HepG2 (cell line): ENCODE data around the gene GNPDA1.

Experiments used
- FOXK2 ChIP-seq: fragments of 450-650 bp; IDR thresholded peaks from 2 replicates; pipeline ENCODE4 v1.6.1; 2016
- JUNB ChIP-seq: sonication (generic); formaldehyde crosslinking; IDR thresholded peaks from 2 replicates; pipeline ENCODE4 v1.8.0; 2022; ENCODE audit warnings: missing genetic modification reagents, mild to moderate bottlenecking, borderline replicate concordance
- KAT7 ChIP-seq: IDR thresholded peaks from 2 replicates; pipeline ENCODE4 v1.6.1; 2018; ENCODE audit warnings: borderline replicate concordance, missing compliant biosample characterization
- MEIS1 ChIP-seq: sonication (generic); formaldehyde crosslinking; IDR thresholded peaks from 2 replicates; pipeline ENCODE4 v1.9.0; 2021; ENCODE audit warnings: mild to moderate bottlenecking, missing genetic modification reagents, moderate library complexity, borderline replicate concordance
- POLR2AphosphoS5 ChIP-seq: IDR thresholded peaks from 2 replicates; pipeline ENCODE4 v1.6.1; 2012; ENCODE audit warnings: low read depth, low read length
- SRF ChIP-seq: IDR thresholded peaks from 2 replicates; pipeline ENCODE4 v1.6.1; 2011; ENCODE audit warnings: mild to moderate bottlenecking, low read depth, low read length, moderate library complexity
- ZNF232 ChIP-seq: sonication (generic); formaldehyde crosslinking; IDR thresholded peaks from 2 replicates; pipeline ENCODE4 v1.4.0; 2020; ENCODE audit warnings: missing genetic modification reagents, borderline replicate concordance
- TF ChIP-seq, protein P1 (sequence below): sonication (generic); formaldehyde crosslinking; IDR thresholded peaks from 2 replicates; pipeline ENCODE4 v1.9.0; 2022; ENCODE audit warnings: missing genetic modification reagents, mild to moderate bottlenecking, borderline replicate concordance
- TF ChIP-seq, protein P2 (sequence below): sonication (generic); formaldehyde crosslinking; IDR thresholded peaks from 2 replicates; pipeline ENCODE4 v1.5.0; 2020; ENCODE audit warnings: mild to moderate bottlenecking, missing genetic modification reagents, moderate library complexity
- TF ChIP-seq, protein P3 (sequence below): IDR thresholded peaks from 2 replicates; pipeline ENCODE4 v1.6.1; 2012; ENCODE audit warnings: inconsistent platforms
- TF ChIP-seq, protein P4 (sequence below), 2 experiments: IDR thresholded peaks; 2 replicates each; pipeline ENCODE4 v1.6.1; 2011 to 2012; ENCODE audit warnings: low read length in 2 of 2, borderline replicate concordance in 1 of 2, low read depth in 1 of 2, mild to moderate bottlenecking in 1 of 2, moderate library complexity in 1 of 2
- TF ChIP-seq, protein P5 (sequence below): sonication (generic); formaldehyde crosslinking; IDR thresholded peaks from 2 replicates; pipeline ENCODE4 v1.5.0; 2020; ENCODE audit warnings: missing genetic modification reagents

DNA sequence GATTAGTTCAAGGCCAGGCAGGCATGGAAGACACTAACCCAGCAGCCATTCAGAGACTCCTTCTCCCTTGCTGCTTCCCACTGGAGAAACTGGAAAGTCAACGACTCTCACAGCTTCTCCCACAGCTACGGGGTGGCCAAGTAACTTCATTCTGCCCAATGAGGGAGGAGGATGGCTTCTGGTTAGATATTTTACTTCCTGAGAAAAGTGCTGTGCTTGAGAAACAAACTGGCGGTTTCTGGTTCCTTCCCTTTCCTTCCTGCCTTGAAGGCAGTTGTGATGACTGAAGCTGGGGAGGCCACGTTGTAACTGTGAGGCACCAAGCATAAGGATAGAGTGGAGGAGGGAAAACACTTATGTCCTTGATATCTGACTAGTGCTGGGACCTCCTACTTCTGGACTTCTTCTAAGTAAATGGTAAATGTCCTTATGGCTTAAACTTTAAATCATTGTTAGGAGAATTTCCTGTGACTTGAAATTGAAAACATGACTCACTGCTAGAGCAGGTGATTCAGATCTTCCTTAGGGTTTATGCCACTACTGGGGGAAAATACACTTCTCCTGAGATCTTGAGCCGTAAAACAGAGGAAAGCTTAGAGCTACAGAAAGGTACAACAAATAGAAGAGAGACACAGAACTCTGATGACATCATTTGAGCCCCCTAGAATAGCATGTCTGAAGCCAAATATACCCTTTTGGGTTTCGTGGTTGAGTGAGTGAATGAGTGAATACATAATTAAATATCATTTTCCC is 3.1 kb upstream of the GNPDA1 start:
- TF ChIP-seq JUNB (CRISPR knock-in tag) (no peak), ZNF232 (CRISPR knock-in tag) (no peak), KAT7 (CRISPR knock-in tag) (no peak), MEIS1 (CRISPR knock-in tag) (no peak), SRF (no peak), POLR2AphosphoS5 (no peak), FOXK2 (no peak)
- TF ChIP-seq, protein P1, sequence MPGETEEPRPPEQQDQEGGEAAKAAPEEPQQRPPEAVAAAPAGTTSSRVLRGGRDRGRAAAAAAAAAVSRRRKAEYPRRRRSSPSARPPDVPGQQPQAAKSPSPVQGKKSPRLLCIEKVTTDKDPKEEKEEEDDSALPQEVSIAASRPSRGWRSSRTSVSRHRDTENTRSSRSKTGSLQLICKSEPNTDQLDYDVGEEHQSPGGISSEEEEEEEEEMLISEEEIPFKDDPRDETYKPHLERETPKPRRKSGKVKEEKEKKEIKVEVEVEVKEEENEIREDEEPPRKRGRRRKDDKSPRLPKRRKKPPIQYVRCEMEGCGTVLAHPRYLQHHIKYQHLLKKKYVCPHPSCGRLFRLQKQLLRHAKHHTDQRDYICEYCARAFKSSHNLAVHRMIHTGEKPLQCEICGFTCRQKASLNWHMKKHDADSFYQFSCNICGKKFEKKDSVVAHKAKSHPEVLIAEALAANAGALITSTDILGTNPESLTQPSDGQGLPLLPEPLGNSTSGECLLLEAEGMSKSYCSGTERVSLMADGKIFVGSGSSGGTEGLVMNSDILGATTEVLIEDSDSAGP (CRISPR knock-in tag): no peak
- TF ChIP-seq, protein P2, sequence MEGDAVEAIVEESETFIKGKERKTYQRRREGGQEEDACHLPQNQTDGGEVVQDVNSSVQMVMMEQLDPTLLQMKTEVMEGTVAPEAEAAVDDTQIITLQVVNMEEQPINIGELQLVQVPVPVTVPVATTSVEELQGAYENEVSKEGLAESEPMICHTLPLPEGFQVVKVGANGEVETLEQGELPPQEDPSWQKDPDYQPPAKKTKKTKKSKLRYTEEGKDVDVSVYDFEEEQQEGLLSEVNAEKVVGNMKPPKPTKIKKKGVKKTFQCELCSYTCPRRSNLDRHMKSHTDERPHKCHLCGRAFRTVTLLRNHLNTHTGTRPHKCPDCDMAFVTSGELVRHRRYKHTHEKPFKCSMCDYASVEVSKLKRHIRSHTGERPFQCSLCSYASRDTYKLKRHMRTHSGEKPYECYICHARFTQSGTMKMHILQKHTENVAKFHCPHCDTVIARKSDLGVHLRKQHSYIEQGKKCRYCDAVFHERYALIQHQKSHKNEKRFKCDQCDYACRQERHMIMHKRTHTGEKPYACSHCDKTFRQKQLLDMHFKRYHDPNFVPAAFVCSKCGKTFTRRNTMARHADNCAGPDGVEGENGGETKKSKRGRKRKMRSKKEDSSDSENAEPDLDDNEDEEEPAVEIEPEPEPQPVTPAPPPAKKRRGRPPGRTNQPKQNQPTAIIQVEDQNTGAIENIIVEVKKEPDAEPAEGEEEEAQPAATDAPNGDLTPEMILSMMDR (CRISPR knock-in tag): no peak
- TF ChIP-seq, protein P3, sequence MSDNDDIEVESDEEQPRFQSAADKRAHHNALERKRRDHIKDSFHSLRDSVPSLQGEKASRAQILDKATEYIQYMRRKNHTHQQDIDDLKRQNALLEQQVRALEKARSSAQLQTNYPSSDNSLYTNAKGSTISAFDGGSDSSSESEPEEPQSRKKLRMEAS: no peak
- TF ChIP-seq, protein P4, sequence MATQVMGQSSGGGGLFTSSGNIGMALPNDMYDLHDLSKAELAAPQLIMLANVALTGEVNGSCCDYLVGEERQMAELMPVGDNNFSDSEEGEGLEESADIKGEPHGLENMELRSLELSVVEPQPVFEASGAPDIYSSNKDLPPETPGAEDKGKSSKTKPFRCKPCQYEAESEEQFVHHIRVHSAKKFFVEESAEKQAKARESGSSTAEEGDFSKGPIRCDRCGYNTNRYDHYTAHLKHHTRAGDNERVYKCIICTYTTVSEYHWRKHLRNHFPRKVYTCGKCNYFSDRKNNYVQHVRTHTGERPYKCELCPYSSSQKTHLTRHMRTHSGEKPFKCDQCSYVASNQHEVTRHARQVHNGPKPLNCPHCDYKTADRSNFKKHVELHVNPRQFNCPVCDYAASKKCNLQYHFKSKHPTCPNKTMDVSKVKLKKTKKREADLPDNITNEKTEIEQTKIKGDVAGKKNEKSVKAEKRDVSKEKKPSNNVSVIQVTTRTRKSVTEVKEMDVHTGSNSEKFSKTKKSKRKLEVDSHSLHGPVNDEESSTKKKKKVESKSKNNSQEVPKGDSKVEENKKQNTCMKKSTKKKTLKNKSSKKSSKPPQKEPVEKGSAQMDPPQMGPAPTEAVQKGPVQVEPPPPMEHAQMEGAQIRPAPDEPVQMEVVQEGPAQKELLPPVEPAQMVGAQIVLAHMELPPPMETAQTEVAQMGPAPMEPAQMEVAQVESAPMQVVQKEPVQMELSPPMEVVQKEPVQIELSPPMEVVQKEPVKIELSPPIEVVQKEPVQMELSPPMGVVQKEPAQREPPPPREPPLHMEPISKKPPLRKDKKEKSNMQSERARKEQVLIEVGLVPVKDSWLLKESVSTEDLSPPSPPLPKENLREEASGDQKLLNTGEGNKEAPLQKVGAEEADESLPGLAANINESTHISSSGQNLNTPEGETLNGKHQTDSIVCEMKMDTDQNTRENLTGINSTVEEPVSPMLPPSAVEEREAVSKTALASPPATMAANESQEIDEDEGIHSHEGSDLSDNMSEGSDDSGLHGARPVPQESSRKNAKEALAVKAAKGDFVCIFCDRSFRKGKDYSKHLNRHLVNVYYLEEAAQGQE (IDR thresholded peaks at IDR 0.05; ENCODE audit: borderline replicate concordance in 1 of 2, low read depth in 1 of 2, low read length in 2 of 2): no peak
- TF ChIP-seq, protein P5, sequence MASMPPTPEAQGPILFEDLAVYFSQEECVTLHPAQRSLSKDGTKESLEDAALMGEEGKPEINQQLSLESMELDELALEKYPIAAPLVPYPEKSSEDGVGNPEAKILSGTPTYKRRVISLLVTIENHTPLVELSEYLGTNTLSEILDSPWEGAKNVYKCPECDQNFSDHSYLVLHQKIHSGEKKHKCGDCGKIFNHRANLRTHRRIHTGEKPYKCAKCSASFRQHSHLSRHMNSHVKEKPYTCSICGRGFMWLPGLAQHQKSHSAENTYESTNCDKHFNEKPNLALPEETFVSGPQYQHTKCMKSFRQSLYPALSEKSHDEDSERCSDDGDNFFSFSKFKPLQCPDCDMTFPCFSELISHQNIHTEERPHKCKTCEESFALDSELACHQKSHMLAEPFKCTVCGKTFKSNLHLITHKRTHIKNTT (CRISPR knock-in tag): no peak
